CD8-positive, alpha-beta memory T cell (primary cell): ENCODE measurements around the gene ZNF599. TPM values are rescaled to one million over a fixed set of nuclear protein-coding genes. Genes with fewer than 3 reads are reported as not detected.

Source experiments
- CTCF ChIA-PET: fragments of 350-600 bp; sonication (Branson Sonifier 250); formaldehyde crosslinking; loops from one replicate; lab custom pipeline; 2021; ENCODE audit warnings: antibody characterized with exemption; lab: Charles Lee
- POLR2A ChIA-PET: fragments of 350-600 bp; sonication (Branson Sonifier 250); formaldehyde crosslinking; loops from one replicate; lab custom pipeline; 2021; ENCODE audit warnings: antibody characterized with exemption; lab: Charles Lee
- DNase-seq, 5 donors: peaks; one replicate each; pipeline versions ENCODE4 v3.0.0 to v3.0.0-alpha.2; 2020 to 2022; ENCODE audit warnings: mixed read lengths in 1 of 5
- H3K27ac ChIP-seq: one replicate; pipeline ENCODE4 v1.7.0; 2013; ENCODE audit warnings: low read depth, mild to moderate bottlenecking, low read length, moderate library complexity
- H3K27me3 ChIP-seq: 2 replicates; pipeline ENCODE4 v1.7.0; 2013; ENCODE audit warnings: low read length, mild to moderate bottlenecking; ENCODE audit not compliant: insufficient read depth, poor library complexity, severe bottlenecking
- H3K36me3 ChIP-seq: 2 replicates; pipeline ENCODE4 v1.7.0; 2013; ENCODE audit warnings: mild to moderate bottlenecking, low read length, moderate library complexity; ENCODE audit not compliant: insufficient read depth
- H3K4me1 ChIP-seq: 2 replicates; pipeline ENCODE4 v1.7.0; 2013; ENCODE audit warnings: mild to moderate bottlenecking, low read length, moderate library complexity; ENCODE audit not compliant: insufficient read depth
- H3K4me3 ChIP-seq: 2 replicates; pipeline ENCODE4 v1.7.0; 2013; ENCODE audit warnings: mild to moderate bottlenecking, low read length
- H3K9me3 ChIP-seq: 2 replicates; pipeline ENCODE4 v1.7.0; 2013; ENCODE audit warnings: mild to moderate bottlenecking, low read length
- H3K27ac Mint-ChIP-seq, 8 donors: one replicate each; pipeline ENCODE4 v1.8.0; 2020 to 2021; ENCODE audit warnings: mixed read lengths in 8 of 8, mild to moderate bottlenecking in 6 of 8, inconsistent platforms in 3 of 8, moderate library complexity in 3 of 8
- H3K27me3 Mint-ChIP-seq, 2 donors: one replicate each; pipeline ENCODE4 v1.8.0; 2020 to 2021; ENCODE audit warnings: mixed read lengths in 2 of 2, mild to moderate bottlenecking in 1 of 2, moderate library complexity in 1 of 2
- H3K36me3 Mint-ChIP-seq, 3 donors: one replicate each; pipeline ENCODE4 v1.8.0; 2020 to 2021; ENCODE audit warnings: mixed read lengths in 3 of 3, inconsistent platforms in 1 of 3, mild to moderate bottlenecking in 1 of 3
- H3K4me1 Mint-ChIP-seq, 3 donors: one replicate each; pipeline ENCODE4 v1.8.0; 2020 to 2021; ENCODE audit warnings: mixed read lengths in 3 of 3, inconsistent platforms in 1 of 3, mild to moderate bottlenecking in 1 of 3
- H3K4me3 Mint-ChIP-seq, 7 donors: one replicate each; pipeline ENCODE4 v1.8.0; 2020 to 2021; ENCODE audit warnings: mixed read lengths in 7 of 7, mild to moderate bottlenecking in 6 of 7, moderate library complexity in 4 of 7, inconsistent platforms in 2 of 7
- H3K9me3 Mint-ChIP-seq, 5 donors: one replicate each; pipeline ENCODE4 v1.8.0; 2020 to 2022; ENCODE audit warnings: mixed read lengths in 5 of 5, mild to moderate bottlenecking in 3 of 5, moderate library complexity in 2 of 5, inconsistent platforms in 1 of 5
- polyA plus RNA-seq: library from polyadenylated mRNA; unstranded; fragments of 300-500 nt; fragmentation: Illumina TruSeq; gene quantifications from one replicate; pipeline ENCODE4 v1.2.3, GENCODE V29; 2021
- total RNA-seq, 2 experiments: library from RNA; stranded (reverse); gene quantifications; one replicate each; pipeline ENCODE4 v1.2.3, GENCODE V29; 2021

ZNF599 gene
- total and polyA plus RNA-seq, 3 experiments from 2014 or later: 3.8 to 6.0 (median 4.6) TPM

DNA sequence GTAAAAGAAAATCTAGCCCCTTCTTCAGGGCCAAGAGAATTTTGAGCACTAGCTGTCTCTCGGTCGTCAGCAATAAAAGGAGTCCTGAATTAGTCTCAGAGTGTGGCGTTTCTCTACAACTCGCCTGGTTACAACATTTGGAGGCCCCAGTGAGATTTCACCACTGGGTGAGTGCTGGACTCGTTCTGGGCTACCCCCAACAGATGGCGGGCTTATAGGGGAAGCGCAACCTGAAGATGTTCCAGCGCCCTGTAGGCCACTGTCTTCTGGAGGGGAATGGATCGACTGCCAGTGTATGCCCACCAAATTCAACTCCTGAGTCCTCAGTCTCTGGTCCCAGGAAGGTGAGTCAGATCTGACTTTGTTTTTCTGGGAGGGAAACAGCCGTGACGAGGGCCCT is 50.7 kb downstream of the ZNF599 start:
- ChIA-PET POLR2A (no interaction called here), CTCF (no interaction called here)
- Mint-ChIP-seq H3K4me1 (no peaks in the 10 kb centered on the region), H3K27me3 (peaks cover 13 to 41% of the 10 kb centered on the region in 2 donors), H3K36me3 (no peaks in the 10 kb centered on the region), H3K4me3 (no peak overlapping the region), H3K9me3 (no peaks in the 10 kb centered on the region), H3K27ac (no peak overlapping the region)
- Histone ChIP-seq H3K4me3 (no peak overlapping the region), H3K27ac (no peak overlapping the region), H3K36me3 (no peaks in the 10 kb centered on the region), H3K4me1 (no peaks in the 10 kb centered on the region), H3K27me3 (no peaks in the 10 kb centered on the region), H3K9me3 (no peaks in the 10 kb centered on the region)
- DNase-seq: no peak

DNA sequence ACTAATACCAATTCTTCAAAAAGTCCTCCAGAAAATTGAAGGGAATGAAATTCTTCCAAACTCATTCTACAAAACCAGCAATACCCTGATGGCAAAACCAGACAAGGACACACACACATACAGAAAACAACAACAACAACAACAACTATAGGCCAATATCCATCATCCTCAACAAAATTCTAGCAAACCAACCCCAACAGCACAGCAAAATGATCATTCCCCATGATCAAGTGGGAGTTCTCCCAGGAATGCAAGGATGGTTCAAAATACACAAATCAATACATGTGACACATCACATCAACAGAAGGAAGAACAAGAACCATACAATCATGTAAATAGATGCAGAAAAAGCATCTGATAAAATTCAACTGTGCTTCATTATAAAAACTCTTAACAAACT is 57.7 kb downstream of the ZNF599 start:
- no peaks in the 10 kb centered on the region for H3K36me3 ChIP-seq
- Mint-ChIP-seq H3K36me3 (peaks cover 0 to 10% (median 0%) of the 10 kb centered on the region in 3 donors), H3K9me3 (peaks cover 5 to 20% (median 12%) of the 10 kb centered on the region in 5 donors), H3K27me3 (peaks cover 23 to 49% of the 10 kb centered on the region in 2 donors), H3K27ac (no peak overlapping the region), H3K4me1 (no peaks in the 10 kb centered on the region), H3K4me3 (no peak overlapping the region)
- no peaks in the 10 kb centered on the region for H3K4me1 ChIP-seq
- H3K27ac ChIP-seq: no peak overlapping the region
- H3K4me3 ChIP-seq: no peak overlapping the region
- no peaks in the 10 kb centered on the region for H3K27me3 ChIP-seq
- ChIA-PET CTCF (no interaction called here), POLR2A (no interaction called here)
- no peak for DNase-seq
- H3K9me3 ChIP-seq: peaks cover 7% of the 10 kb centered on the region

DNA sequence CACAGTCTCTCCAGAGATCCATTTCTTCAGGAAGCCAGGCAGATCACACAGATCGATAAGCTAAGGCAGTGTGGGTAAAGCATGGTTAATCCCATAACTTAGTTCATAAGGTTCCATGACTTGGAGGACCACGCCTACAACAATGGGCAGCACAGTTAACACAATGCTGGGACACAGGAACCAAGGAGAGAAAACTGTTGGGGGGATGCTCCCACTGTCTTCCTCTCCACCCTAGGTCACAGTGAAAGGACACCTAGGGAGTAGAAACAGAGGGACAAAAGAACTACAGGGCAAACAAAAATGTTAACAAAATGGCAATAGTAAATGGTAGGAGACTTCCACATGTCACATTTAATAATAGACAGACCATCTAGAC is 59.8 kb downstream of the ZNF599 start:
- DNase-seq: no peak
- CTCF ChIA-PET: interaction anchor here (0.7 to 3.0 kb wide), 7 partner anchors 8 to 212 kb away, joined by 3 to 30 read pairs (median 3); no protein-coding TSS in a partner anchor
- no peak overlapping the region for H3K27ac ChIP-seq
- Mint-ChIP-seq H3K27ac (no peak overlapping the region), H3K9me3 (peaks cover 5 to 20% (median 12%) of the 10 kb centered on the region in 5 donors), H3K27me3 (peaks cover 26 to 60% of the 10 kb centered on the region in 2 donors), H3K4me1 (no peaks in the 10 kb centered on the region), H3K36me3 (peaks cover 0 to 10% (median 0%) of the 10 kb centered on the region in 3 donors), H3K4me3 (no peak overlapping the region)
- POLR2A ChIA-PET: no interaction called here
- peaks cover 7% of the 10 kb centered on the region for H3K9me3 ChIP-seq
- no peaks in the 10 kb centered on the region for H3K27me3 ChIP-seq
- no peaks in the 10 kb centered on the region for H3K36me3 ChIP-seq
- no peaks in the 10 kb centered on the region for H3K4me1 ChIP-seq
- no peak overlapping the region for H3K4me3 ChIP-seq

DNA sequence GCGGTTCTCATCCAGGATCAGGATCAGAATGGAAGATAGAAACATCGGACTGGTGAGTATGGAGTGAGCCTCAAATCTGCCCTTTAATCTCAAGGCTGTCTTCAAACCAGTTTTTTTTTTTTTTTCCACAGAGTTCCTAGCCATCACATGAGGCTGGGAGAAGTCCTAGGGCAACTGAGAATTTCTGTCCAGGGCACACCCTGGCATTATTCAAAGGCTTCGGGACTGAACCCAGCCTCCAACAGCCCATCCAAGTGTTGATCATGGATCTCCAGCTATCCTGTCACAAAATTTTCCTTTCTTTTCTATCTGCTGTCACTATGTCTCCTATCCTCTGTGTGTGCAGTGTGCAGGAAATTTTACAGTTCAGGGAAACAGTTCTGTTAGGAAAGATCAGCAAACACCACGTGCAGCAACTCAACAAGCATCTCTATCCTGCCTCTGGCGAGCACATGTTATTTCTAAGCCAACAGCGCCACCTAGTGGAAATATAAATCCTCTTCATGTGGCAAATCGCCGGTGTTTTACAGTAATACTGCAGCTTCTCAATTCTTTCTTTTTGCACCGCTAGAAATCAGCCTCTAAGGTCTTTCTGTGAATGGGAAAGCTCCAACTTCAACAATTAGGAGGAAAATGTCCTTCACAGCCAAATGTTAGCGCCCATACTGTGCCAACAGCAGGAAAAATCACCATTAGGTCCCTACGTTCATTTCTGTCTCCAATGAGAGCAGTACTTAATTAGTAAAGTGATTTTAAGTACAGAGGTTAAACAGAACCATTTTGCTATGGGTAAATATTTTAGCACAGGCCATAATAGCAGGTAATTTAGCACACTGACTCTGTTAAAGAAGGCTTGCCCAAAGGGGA is 60.4 kb downstream of the ZNF599 start:
- Mint-ChIP-seq H3K9me3 (peaks cover 5 to 23% (median 15%) of the 10 kb centered on the region in 5 donors), H3K27me3 (peaks cover 26 to 60% of the 10 kb centered on the region in 2 donors), H3K27ac (no peak overlapping the region), H3K4me1 (no peaks in the 10 kb centered on the region), H3K4me3 (no peak overlapping the region), H3K36me3 (peaks cover 0 to 10% (median 0%) of the 10 kb centered on the region in 3 donors)
- Histone ChIP-seq H3K9me3 (peaks cover 7% of the 10 kb centered on the region), H3K4me3 (no peak overlapping the region), H3K36me3 (no peaks in the 10 kb centered on the region), H3K27ac (no peak overlapping the region), H3K27me3 (no peaks in the 10 kb centered on the region), H3K4me1 (no peaks in the 10 kb centered on the region)
- POLR2A ChIA-PET: no interaction called here
- CTCF ChIA-PET: interaction anchor here (0.7 to 3.0 kb wide), 8 partner anchors 9 to 211 kb away, joined by 3 to 30 read pairs (median 3); no protein-coding TSS in a partner anchor
- DNase-seq: peak; percentile 24 to 72 (median 64)

DNA sequence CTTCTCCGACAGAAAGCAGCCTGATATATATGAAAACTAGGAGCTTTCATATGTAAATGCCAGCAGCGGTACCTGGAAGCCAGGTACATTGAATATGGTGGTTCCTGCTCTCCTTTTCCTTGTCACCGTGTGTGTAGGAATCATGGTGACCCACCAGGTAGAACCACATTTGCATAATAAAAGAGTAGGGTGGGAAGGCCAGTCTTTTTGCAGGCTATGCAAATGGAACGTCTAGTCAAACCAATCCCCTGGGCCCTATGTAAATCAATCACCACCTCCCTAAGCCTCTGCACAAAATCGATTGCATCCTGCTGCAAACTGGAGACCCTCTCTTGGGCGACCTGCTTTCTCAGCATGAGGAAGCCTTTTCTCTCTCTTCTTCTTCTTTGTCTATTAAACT is 61.1 kb downstream of the ZNF599 start:
- peaks cover 0 to 15% (median 0%) of the 10 kb centered on the region in 3 donors for H3K36me3 Mint-ChIP-seq
- no peaks in the 10 kb centered on the region for H3K4me1 Mint-ChIP-seq
- Histone ChIP-seq H3K36me3 (no peaks in the 10 kb centered on the region), H3K4me1 (no peaks in the 10 kb centered on the region), H3K27me3 (no peaks in the 10 kb centered on the region), H3K27ac (no peak overlapping the region), H3K4me3 (no peak overlapping the region), H3K9me3 (peaks cover 7% of the 10 kb centered on the region)
- ChIA-PET CTCF (interaction anchor here (0.8 to 3.0 kb wide), 4 partner anchors 9 to 76 kb away, joined by 3 to 30 read pairs (median 4); no protein-coding TSS in a partner anchor), POLR2A (no interaction called here)
- no peak for DNase-seq
- no peak overlapping the region for H3K4me3 Mint-ChIP-seq
- H3K27me3 Mint-ChIP-seq: peaks cover 28 to 60% of the 10 kb centered on the region in 2 donors
- H3K27ac Mint-ChIP-seq: no peak overlapping the region
- H3K9me3 Mint-ChIP-seq: peaks cover 5 to 29% (median 21%) of the 10 kb centered on the region in 5 donors

Other genes with a start within 250 kb of the ZNF599 start
- under 1 TPM; 0.22 to 0.29 TPM for gene SCGB2B2, start 96.1 kb downstream of the ZNF599 start, total RNA-seq
- not detected for gene SCGB2B2, start 96.1 kb downstream of the ZNF599 start, polyA plus RNA-seq
- 10 to 100 TPM; 13.4 to 14.8 TPM for gene ZNF302, start 95.5 kb downstream of the ZNF599 start, total RNA-seq
- 16.0 TPM for gene ZNF302, start 95.5 kb downstream of the ZNF599 start, polyA plus RNA-seq
- gene ZNF181, start 39.0 kb downstream of the ZNF599 start, total RNA-seq: 1 to 10 TPM; 4.5 to 6.3 TPM
- gene ZNF181, start 39.0 kb downstream of the ZNF599 start, polyA plus RNA-seq: 24.7 TPM
- 1 to 10 TPM; 6.4 to 7.4 TPM for gene ZNF30, start 153.7 kb upstream of the ZNF599 start, total RNA-seq
- gene ZNF30, start 153.7 kb upstream of the ZNF599 start, polyA plus RNA-seq: 6.9 TPM
- gene ZNF792, start 191.0 kb upstream of the ZNF599 start, total RNA-seq: 1 to 10 TPM; 7.4 to 7.5 TPM
- 15.4 TPM for gene ZNF792, start 191.0 kb upstream of the ZNF599 start, polyA plus RNA-seq
- 100 to 1,000 TPM; 205 to 218 TPM for gene GRAMD1A, start 227.1 kb upstream of the ZNF599 start, total RNA-seq
- gene GRAMD1A, start 227.1 kb upstream of the ZNF599 start, polyA plus RNA-seq: 51.4 TPM